ENCODE measurements around the gene MPL.

Gene MPL

DNA sequence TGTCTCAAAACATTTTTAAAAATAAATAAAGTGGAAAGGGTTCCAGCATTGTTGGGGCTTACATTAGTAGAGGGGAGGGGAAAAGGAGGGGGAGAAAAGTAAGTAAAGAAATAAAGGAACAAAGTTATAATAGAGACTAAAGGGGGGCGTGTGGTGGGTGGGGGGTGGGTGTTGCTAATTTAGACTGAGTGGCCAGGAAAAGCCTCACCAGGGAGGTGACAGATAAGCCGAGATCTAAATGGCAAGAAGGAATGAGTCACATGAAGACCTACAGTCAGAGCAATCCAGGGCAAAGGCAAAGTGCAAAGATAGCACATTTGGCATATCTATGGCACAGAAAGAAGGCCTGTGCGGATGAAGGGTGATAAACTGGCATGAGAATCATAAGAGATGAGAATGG lies 7.5 kb downstream of the MPL start:
- TF ChIP-seq, protein P1, sequence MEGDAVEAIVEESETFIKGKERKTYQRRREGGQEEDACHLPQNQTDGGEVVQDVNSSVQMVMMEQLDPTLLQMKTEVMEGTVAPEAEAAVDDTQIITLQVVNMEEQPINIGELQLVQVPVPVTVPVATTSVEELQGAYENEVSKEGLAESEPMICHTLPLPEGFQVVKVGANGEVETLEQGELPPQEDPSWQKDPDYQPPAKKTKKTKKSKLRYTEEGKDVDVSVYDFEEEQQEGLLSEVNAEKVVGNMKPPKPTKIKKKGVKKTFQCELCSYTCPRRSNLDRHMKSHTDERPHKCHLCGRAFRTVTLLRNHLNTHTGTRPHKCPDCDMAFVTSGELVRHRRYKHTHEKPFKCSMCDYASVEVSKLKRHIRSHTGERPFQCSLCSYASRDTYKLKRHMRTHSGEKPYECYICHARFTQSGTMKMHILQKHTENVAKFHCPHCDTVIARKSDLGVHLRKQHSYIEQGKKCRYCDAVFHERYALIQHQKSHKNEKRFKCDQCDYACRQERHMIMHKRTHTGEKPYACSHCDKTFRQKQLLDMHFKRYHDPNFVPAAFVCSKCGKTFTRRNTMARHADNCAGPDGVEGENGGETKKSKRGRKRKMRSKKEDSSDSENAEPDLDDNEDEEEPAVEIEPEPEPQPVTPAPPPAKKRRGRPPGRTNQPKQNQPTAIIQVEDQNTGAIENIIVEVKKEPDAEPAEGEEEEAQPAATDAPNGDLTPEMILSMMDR (IDR thresholded peaks at IDR 0.05): no peak
- peaks cover 6% of the 10 kb centered on the region for H3K27me3 Mint-ChIP-seq (ENCODE audit: low read depth, poor library complexity)
- no peak overlapping the region for H3K4me3 Mint-ChIP-seq
- no peaks in the 10 kb centered on the region for H3K9me3 Mint-ChIP-seq
- DNase-seq: no peak
- H3K27ac Mint-ChIP-seq: no peak overlapping the region
- H3K36me3 Mint-ChIP-seq (ENCODE audit: low read depth): no peaks in the 10 kb centered on the region
- H3K4me1 Mint-ChIP-seq: peaks cover 20% of the 10 kb centered on the region

DNA sequence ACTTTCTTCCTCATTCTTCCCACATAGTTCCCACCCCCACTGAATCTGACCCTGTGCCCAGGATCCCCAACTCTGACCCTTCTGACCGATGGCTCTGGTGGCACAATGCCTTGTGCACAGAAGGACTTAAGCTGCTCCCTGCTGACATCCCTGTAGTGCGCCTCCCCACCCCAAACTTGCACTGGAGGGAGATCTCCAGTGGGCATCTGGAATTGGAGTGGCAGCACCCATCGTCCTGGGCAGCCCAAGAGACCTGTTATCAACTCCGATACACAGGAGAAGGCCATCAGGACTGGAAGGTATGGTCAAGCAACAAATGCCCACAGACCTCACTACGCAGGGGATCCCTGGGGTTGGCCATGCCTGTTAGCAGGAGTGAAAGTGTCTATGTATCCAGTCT lies 9.0 kb downstream of the MPL start:
- no peak for DNase-seq
- no peak overlapping the region for H3K27ac Mint-ChIP-seq
- TF ChIP-seq, protein P1 (IDR thresholded peaks at IDR 0.05): no peak
- no peak overlapping the region for H3K4me3 Mint-ChIP-seq
- H3K4me1 Mint-ChIP-seq: peaks cover 28% of the 10 kb centered on the region
- no peaks in the 10 kb centered on the region for H3K9me3 Mint-ChIP-seq
- peaks cover 10% of the 10 kb centered on the region for H3K27me3 Mint-ChIP-seq (ENCODE audit: low read depth, poor library complexity)
- H3K36me3 Mint-ChIP-seq (ENCODE audit: low read depth): no peaks in the 10 kb centered on the region

- H3K4me1 Mint-ChIP-seq: peaks cover 41% of the 10 kb centered on the region
- no peak overlapping the region for H3K27ac Mint-ChIP-seq
- H3K4me3 Mint-ChIP-seq: peak overlapping the region; percentile 79
Observed at GRCh38 chr1:43348343-43348808, 10.8 kb downstream of the MPL start.

GRCh38 chr1:43348809-43349593 lies 11.4 kb downstream of the MPL start:
- DNase-seq: peak; percentile 97
- Mint-ChIP-seq H3K27ac (peak overlapping the region; percentile 100), H3K9me3 (no peaks in the 10 kb centered on the region), H3K27me3 (ENCODE audit: low read depth, poor library complexity) (peaks cover 10% of the 10 kb centered on the region), H3K4me1 (peaks cover 41% of the 10 kb centered on the region), H3K36me3 (ENCODE audit: low read depth) (no peaks in the 10 kb centered on the region), H3K4me3 (peak overlapping the region; percentile 84)
- TF ChIP-seq, protein P1 (IDR thresholded peaks at IDR 0.05): no peak

More at GRCh38 chr1:43348343-43348808, 10.8 kb downstream of the MPL start:
- no peak for DNase-seq
- H3K27me3 Mint-ChIP-seq (ENCODE audit: low read depth, poor library complexity): peaks cover 10% of the 10 kb centered on the region
- no peaks in the 10 kb centered on the region for H3K9me3 Mint-ChIP-seq
- TF ChIP-seq, protein P1 (IDR thresholded peaks at IDR 0.05): no peak
- H3K36me3 Mint-ChIP-seq (ENCODE audit: low read depth): no peaks in the 10 kb centered on the region

DNA sequence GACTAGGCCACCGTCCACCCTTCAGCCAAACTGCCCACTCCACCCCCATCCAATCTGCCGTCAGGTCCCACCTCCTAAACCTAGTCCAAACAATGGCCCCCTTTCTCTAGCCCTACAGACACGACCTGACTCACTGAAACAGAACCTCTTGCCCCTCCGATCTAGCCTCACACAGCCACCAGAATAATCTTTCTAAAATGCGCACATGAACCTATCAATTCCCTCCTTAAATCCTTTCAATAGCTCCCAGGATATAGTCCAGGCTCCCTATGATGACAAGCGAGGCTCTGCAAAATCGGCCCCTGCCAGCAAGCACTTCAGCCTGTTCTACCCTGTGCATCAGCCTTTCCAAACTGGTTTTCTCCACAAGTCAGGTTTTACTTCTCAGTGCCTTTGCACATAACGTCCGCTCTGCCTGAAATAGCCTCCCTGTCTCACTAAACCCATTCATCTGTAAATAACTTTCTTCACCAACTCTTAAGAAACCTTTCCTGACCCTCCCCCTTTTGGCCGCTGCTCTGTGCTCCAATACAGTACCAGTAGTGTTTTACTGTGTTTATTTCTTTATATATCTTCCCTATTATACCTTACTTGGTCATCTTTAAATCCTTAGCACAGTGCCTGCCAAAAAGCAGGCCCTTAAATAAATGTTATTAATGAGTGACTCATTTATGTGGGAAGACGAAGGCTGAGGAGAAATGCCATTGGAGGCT lies 12.1 kb downstream of the MPL start:
- Mint-ChIP-seq H3K27me3 (ENCODE audit: low read depth, poor library complexity) (peaks cover 10% of the 10 kb centered on the region), H3K36me3 (ENCODE audit: low read depth) (no peaks in the 10 kb centered on the region), H3K9me3 (no peaks in the 10 kb centered on the region), H3K4me1 (peaks cover 41% of the 10 kb centered on the region), H3K27ac (peak overlapping the region; percentile 100), H3K4me3 (peak overlapping the region; percentile 84)
- TF ChIP-seq, protein P1 (IDR thresholded peaks at IDR 0.05): no peak
- no peak for DNase-seq

Measured in nephron progenitor cell (in vitro differentiated cells).